Vagina (tissue), 2 donors: Measurements from ENCODE around the gene TOX2. TPM values are rescaled to one million over a fixed set of nuclear protein-coding genes. Genes with fewer than 3 reads are reported as not detected.

Source experiments
- DNase-seq, 2 donors: peaks; one replicate each; pipeline ENCODE4 v3.0.0-alpha.2; 2017; ENCODE audit errors: extremely low spot score in 2 of 2
- H3K27ac ChIP-seq: fragments of 200-600 bp; sonication (generic); one replicate; pipeline ENCODE4 v1.5.1; 2019
- H3K27me3 ChIP-seq: fragments of 200-600 bp; sonication (generic); one replicate; pipeline ENCODE4 v1.5.1; 2019
- H3K36me3 ChIP-seq, 2 donors: fragments of 200-600 bp; sonication (generic); one replicate each; pipeline ENCODE4 v1.5.1; 2017 to 2019
- H3K4me1 ChIP-seq: fragments of 200-600 bp; sonication (generic); one replicate; pipeline ENCODE4 v1.5.1; 2019
- H3K4me3 ChIP-seq, 2 donors: fragments of 200-600 bp; sonication (generic); 1 replicate in 1 of 2; 2 replicates in 1 of 2; pipeline ENCODE4 v1.5.1; 2016 to 2019
- H3K9me3 ChIP-seq: fragments of 200-600 bp; sonication (generic); one replicate; pipeline ENCODE4 v1.5.1; 2019
- CTCF ChIP-seq, 3 experiments: fragments of 450-650 bp in 2 of 3; fragments of 200-600 bp in 1 of 3; sonication (generic) in 1 of 3; IDR thresholded peaks; one replicate each; pipeline ENCODE4 v1.5.1; 2017 to 2019; ENCODE audit warnings: antibody characterized with exemption in 3 of 3, mild to moderate bottlenecking in 2 of 3, moderate library complexity in 2 of 3
- POLR2A ChIP-seq, 2 donors: fragments of 450-650 bp; IDR thresholded peaks; one replicate each; pipeline ENCODE4 v1.6.1; 2017; ENCODE audit warnings: antibody characterized with exemption in 2 of 2, mild to moderate bottlenecking in 2 of 2, moderate library complexity in 2 of 2
- POLR2AphosphoS5 ChIP-seq, 2 donors: sonication (generic); formaldehyde crosslinking; IDR thresholded peaks; one replicate each; pipeline ENCODE4 v1.9.0; 2017; ENCODE audit warnings: antibody characterized with exemption in 2 of 2, mild to moderate bottlenecking in 2 of 2, low read depth in 1 of 2; ENCODE audit not compliant: insufficient read depth in 1 of 2
- intact Hi-C: fragments of 100-400 bp; cut with DNase I; formaldehyde crosslinking; loops from one replicate; pipeline ENCODE4 v1.15.1; 2023
- total RNA-seq: library from RNA; depleted of rRNA; stranded (reverse); fragments of >200 nt; gene quantifications from one replicate; pipeline ENCODE4 v1.2.3, GENCODE V29; 2016

TOX2 gene
- total RNA-seq, 1 donor from 2014 or later, result 5.2 TPM

DNA sequence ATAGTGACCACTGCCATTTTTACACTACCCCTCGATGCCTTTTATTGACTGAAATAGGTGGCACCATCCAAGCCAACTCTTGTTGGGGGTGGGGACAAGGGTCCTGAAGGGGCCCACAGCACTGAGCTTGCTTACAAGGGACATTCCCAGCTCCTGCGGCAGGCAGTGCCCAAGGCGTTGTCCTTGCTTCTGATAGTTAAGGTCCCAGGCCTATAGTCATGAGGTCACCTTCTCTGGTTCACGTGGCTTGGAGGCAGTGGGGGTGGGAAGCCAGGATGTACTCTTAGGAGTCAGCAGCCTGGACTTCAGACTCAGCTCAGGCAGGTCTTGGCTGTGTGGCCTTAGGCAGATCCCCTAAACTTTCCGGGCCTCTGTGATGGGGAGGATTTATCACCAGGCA is 48.6 kb downstream of the TOX2 start:
- H3K27ac ChIP-seq, result no peak overlapping the region
- H3K4me3 ChIP-seq, result no peak overlapping the region
- intact Hi-C loops, result no loop called here
- no peaks in the 10 kb centered on the region for H3K27me3 ChIP-seq
- H3K36me3 ChIP-seq, result no peaks in the 10 kb centered on the region
- H3K9me3 ChIP-seq, result no peaks in the 10 kb centered on the region
- peaks cover 15% of the 10 kb centered on the region for H3K4me1 ChIP-seq
- no peak for DNase-seq
- no peak for TF ChIP-seq POLR2AphosphoS5 (IDR thresholded peaks at IDR 0.05; ENCODE audit: insufficient read depth in 1 of 2, low read depth in 1 of 2)
- TF ChIP-seq CTCF (IDR thresholded peaks at IDR 0.05), result no peak
- no peak for TF ChIP-seq POLR2A (IDR thresholded peaks at IDR 0.05)

DNA sequence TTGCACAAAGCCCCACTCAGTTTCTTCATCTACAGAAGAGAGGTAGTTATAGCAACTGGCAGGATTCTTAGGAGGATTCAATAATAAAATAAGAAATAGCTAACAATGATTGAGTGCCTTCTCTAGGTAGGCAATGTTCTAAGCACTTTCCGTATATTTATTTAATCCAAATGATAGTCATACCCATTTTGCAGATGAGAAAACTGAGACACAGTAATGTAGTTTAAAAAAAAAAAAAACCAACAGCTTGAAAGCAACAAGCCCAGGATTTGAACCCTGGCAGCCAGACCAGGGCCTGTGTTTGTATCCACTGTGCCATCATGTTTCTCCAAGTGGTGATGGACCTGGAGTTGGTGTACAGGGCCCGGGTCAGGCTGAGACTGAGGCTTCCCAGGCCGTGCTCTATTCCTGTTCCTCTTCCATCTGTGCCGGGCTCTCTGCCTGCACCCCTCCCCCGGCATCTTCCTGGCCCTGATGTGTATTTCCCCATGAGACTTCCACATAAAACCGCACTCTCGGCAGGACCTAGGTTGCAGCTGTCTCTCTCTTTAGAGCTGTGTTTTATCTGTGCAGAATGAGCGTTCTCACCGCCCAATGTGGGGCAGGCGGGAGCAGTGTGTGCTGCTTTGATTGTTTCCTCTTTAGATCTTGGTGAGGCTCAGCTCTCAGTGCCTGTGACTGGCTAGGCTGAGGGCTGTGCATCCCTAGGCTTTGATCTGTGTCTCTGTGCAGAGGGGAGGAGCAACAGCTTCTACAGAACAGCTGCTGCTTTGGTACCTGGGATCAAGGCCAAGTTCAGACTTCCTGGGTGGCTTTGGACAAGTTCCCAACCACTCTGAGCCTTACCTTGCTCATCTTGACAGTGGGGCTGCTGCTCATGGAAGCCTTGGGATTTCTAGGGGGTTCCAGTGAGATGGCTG is 49.5 kb downstream of the TOX2 start:
- DNase-seq, result no peak
- H3K36me3 ChIP-seq, result no peaks in the 10 kb centered on the region
- intact Hi-C loops, result no loop called here

DNA sequence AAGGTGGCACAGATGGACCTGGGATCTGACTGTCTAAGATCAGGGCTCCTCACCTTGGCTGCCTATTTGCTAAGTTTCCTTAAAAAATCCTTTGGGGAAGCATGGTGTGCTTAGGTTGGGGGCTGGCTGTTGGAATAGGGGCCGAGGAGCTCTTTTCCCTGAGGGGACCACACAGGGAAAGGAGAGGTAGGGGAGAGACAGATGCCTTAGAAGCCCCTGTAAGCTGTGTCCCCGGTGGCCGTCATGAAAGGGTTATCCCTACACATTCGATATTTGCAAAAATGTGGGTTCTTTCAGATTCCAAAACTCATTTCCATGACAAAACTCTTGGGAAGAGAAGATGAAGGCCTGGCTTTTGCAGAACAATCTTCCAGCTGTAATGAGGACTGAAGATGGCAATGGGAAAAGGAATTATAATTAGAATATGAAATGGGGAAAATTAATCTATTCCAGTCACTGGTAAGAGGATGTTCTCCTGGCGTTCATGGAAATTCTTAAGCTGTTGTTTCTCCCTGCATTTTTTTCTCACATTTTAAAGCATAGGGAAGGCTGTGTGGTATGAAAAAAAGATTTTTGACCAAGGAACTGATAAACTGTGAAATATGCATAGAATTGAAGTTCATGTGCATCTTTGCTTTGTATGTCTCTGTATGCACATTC is 53.8 kb downstream of the TOX2 start:
- no peak for DNase-seq
- TF ChIP-seq POLR2A (IDR thresholded peaks at IDR 0.05) (no peak), CTCF (IDR thresholded peaks at IDR 0.05) (no peak), POLR2AphosphoS5 (IDR thresholded peaks at IDR 0.05; ENCODE audit: insufficient read depth in 1 of 2, low read depth in 1 of 2) (no peak)
- H3K27ac ChIP-seq, result no peak overlapping the region

More for the DNA sequence above, 49.5 kb downstream of the TOX2 start:
- Histone ChIP-seq H3K4me1 (peaks cover 8% of the 10 kb centered on the region), H3K27me3 (no peaks in the 10 kb centered on the region), H3K4me3 (no peak overlapping the region), H3K9me3 (no peaks in the 10 kb centered on the region), H3K27ac (no peak overlapping the region)
- TF ChIP-seq POLR2AphosphoS5 (IDR thresholded peaks at IDR 0.05; ENCODE audit: insufficient read depth in 1 of 2, low read depth in 1 of 2), result no peak

DNA sequence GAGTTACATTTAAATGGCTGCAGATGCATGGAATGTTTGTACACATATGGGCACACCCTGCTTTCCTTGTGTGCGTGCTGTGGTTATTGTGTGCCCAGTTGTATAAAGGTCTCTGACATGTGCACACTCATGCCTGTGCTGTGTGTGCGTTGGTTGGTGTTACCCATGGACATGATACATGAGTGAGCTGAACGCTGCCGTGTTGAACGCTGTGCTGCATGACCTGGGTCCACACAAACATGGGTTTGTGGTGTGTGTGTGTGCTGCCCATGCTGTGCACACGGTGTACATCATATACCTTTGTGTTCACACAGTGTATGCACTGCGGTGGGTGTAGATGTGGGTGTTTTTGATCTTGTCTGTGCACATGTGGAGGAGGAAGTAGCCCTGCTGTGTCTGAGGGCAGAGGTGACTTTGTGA is 54.4 kb downstream of the TOX2 start:
- H3K27me3 ChIP-seq, result no peaks in the 10 kb centered on the region
- no peaks in the 10 kb centered on the region for H3K9me3 ChIP-seq
- H3K27ac ChIP-seq, result no peak overlapping the region
- no peaks in the 10 kb centered on the region for H3K36me3 ChIP-seq
- DNase-seq, result no peak
- TF ChIP-seq POLR2AphosphoS5 (IDR thresholded peaks at IDR 0.05; ENCODE audit: insufficient read depth in 1 of 2, low read depth in 1 of 2), result no peak
- TF ChIP-seq POLR2A (IDR thresholded peaks at IDR 0.05), result no peak
- TF ChIP-seq CTCF (IDR thresholded peaks at IDR 0.05), result no peak
- H3K4me1 ChIP-seq, result no peaks in the 10 kb centered on the region
- no peak overlapping the region for H3K4me3 ChIP-seq
- intact Hi-C loops, result no loop called here

More for the DNA sequence above, 53.8 kb downstream of the TOX2 start:
- intact Hi-C loops, result no loop called here
- H3K4me1 ChIP-seq, result no peaks in the 10 kb centered on the region
- no peak overlapping the region for H3K4me3 ChIP-seq
- no peaks in the 10 kb centered on the region for H3K36me3 ChIP-seq
- H3K9me3 ChIP-seq, result no peaks in the 10 kb centered on the region
- H3K27me3 ChIP-seq, result no peaks in the 10 kb centered on the region

DNA sequence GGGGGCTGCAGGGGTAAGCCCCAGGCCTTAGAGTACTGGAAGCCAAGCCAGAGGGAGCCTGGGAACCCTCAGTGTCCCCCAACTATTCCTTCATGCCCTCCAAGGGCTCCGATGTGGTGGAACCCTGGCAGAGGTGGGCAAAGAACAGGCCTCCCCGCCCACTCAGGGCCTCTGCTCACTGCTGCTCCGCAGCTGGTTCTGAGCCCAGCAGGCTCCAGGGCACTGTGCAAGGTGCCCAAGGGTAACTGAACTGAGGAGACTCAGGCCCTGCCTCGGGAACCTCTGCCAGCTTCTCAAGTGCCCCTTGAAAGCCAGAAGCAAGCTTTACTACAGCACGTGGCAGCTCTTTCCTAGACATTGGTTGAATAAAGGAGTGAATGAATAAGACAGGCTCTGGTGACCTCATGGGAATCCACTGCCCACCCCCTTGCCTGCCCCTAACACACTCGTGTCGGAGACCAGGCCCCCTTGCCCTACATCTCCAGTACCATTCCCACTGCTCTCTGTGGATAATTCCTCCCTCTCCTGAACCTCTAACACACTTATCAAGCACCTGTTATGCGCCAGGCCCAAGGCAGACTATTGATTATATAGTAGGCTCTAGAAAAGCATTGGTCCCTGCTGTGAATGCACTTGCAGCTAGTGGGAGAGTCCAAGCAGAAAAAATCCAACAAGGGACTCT is 55.0 kb downstream of the TOX2 start:
- Histone ChIP-seq H3K9me3 (no peaks in the 10 kb centered on the region), H3K4me3 (no peak overlapping the region), H3K27me3 (no peaks in the 10 kb centered on the region), H3K27ac (no peak overlapping the region), H3K36me3 (no peaks in the 10 kb centered on the region), H3K4me1 (no peaks in the 10 kb centered on the region)
- intact Hi-C loops, result no loop called here
- DNase-seq, result no peak
- TF ChIP-seq POLR2AphosphoS5 (IDR thresholded peaks at IDR 0.05; ENCODE audit: insufficient read depth in 1 of 2, low read depth in 1 of 2) (no peak), CTCF (IDR thresholded peaks at IDR 0.05) (no peak), POLR2A (IDR thresholded peaks at IDR 0.05) (no peak)
